Activated naive CD4-positive, alpha-beta T cell treated with anti-CD3 and anti-CD28 coated beads for 36 hours (primary cell): ENCODE data around the gene GRIP1. TPM values are rescaled to one million over a fixed set of nuclear protein-coding genes. Genes with fewer than 3 reads are reported as not detected.

Experiments used
- CTCF ChIA-PET: fragments of 350-600 bp; sonication (Branson Sonifier 250); formaldehyde crosslinking; loops from one replicate; lab custom pipeline; 2021; ENCODE audit warnings: antibody characterized with exemption; lab: Charles Lee
- DNase-seq: peaks from one replicate; pipeline ENCODE4 v3.0.0-alpha.2; 2020
- H3K27ac Mint-ChIP-seq: one replicate; pipeline ENCODE4 v1.8.0; 2021; ENCODE audit warnings: mild to moderate bottlenecking, mixed read lengths
- H3K27me3 Mint-ChIP-seq: one replicate; pipeline ENCODE4 v1.8.0; 2021; ENCODE audit warnings: low read depth, mixed read lengths
- H3K36me3 Mint-ChIP-seq: one replicate; pipeline ENCODE4 v1.8.0; 2021; ENCODE audit warnings: low read depth, mixed read lengths
- H3K4me1 Mint-ChIP-seq: one replicate; pipeline ENCODE4 v1.8.0; 2021; ENCODE audit warnings: low read depth, mixed read lengths
- H3K4me3 Mint-ChIP-seq: one replicate; pipeline ENCODE4 v1.8.0; 2021; ENCODE audit warnings: mild to moderate bottlenecking, moderate library complexity, mixed read lengths
- H3K9me3 Mint-ChIP-seq: one replicate; pipeline ENCODE4 v1.8.0; 2021; ENCODE audit warnings: mixed read lengths
- intact Hi-C: fragments of 100-400 bp; cut with micrococcal nuclease; formaldehyde crosslinking; loops from one replicate; pipeline ENCODE4 v1.15.1; 2023
- total RNA-seq, 2 experiments: library from RNA; stranded (reverse); gene quantifications; one replicate each; pipeline ENCODE4 v1.2.3, GENCODE V29; 2021

Gene GRIP1
- total RNA-seq, 2 experiments from 2014 or later, result 1.2 to 2.2 TPM

DNA sequence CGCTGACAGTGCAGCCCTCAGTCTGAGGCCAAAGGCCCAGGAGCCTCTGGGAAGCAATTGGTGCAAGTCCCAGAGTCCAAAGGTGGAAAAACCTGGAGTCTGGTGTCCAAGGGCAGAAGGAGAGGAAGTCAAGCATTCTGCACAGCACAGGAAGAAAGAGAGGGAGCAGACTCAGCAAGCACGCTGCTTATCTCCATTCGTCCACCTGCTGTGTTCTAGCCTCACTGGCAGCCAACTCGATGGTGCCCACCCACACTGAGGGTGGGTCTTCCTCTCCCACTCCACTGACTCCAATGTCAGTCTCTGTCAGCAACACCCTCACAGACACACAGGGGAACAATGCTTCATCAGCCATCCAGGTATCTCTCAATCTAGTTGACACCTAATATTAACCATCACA lies 337.8 kb downstream of the GRIP1 start:
- intact Hi-C loops, result no loop called here
- Mint-ChIP-seq H3K36me3 (peaks cover 77% of the 10 kb centered on the region), H3K9me3 (peaks cover 25% of the 10 kb centered on the region), H3K27ac (no peak overlapping the region), H3K4me3 (no peak overlapping the region), H3K4me1 (peaks cover 22% of the 10 kb centered on the region), H3K27me3 (no peaks in the 10 kb centered on the region)
- DNase-seq, result no peak
- CTCF ChIA-PET, result no interaction called here

DNA sequence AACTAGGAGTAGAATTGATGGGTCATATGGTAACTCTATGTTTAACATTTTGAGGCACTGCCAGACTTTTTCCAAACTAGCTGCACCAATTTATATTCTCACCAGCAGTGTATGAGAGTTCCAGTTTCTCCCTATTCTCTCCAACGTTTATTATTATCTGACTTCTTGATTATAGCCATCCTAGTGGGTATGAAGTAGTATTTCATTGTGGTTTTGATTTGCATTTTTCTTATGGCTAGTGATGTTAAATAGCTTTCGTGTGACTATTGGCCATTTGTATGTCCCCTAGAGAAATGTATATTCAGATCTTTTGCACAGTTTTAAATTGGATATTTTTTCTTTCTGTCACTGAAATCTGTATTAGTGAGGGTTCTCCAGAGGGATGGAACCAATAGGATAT lies 338.7 kb downstream of the GRIP1 start:
- no peak overlapping the region for H3K27ac Mint-ChIP-seq
- intact Hi-C loops, result no loop called here
- peaks cover 18% of the 10 kb centered on the region for H3K4me1 Mint-ChIP-seq
- no peaks in the 10 kb centered on the region for H3K27me3 Mint-ChIP-seq
- peaks cover 68% of the 10 kb centered on the region for H3K36me3 Mint-ChIP-seq
- H3K4me3 Mint-ChIP-seq, result no peak overlapping the region
- peaks cover 25% of the 10 kb centered on the region for H3K9me3 Mint-ChIP-seq
- CTCF ChIA-PET, result no interaction called here
- no peak for DNase-seq

DNA sequence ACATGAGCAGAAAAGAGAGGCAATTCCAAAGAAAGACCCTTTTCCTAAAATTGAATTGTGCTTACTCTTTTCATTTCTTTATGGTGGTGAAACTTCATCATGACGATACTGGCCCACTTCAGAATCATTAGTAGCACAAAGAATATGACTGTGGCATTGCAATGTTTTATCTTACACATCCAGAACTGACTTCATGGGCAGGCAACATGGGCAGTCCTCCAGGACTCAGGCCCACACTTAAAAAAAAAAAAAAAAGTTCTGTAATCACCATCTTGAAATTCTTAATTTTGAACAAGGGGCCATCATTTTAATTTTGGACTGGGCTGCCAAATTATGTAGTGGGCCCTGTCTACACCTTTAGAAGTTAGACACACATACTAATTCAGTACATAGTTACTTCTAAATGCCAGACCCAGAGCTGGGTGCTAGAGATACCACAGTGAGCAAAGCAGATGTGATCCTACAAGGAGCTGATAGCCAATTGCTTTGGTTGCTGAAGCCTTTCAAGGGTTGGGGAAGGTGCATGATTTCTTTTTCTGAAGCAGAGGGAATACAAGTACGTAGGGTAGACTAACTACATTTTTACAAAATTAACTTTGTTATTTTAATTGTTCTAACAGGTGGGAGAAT lies 341.4 kb downstream of the GRIP1 start:
- CTCF ChIA-PET, result interaction anchor here (0.7 kb wide), 1 partner anchor 409 kb away, joined by 3 read pairs; no protein-coding TSS in a partner anchor
- Mint-ChIP-seq H3K9me3 (peaks cover 25% of the 10 kb centered on the region), H3K4me3 (no peak overlapping the region), H3K36me3 (peaks cover 57% of the 10 kb centered on the region), H3K4me1 (peaks cover 2% of the 10 kb centered on the region), H3K27ac (no peak overlapping the region), H3K27me3 (no peaks in the 10 kb centered on the region)
- DNase-seq, result no peak
- intact Hi-C loops, result no loop called here

DNA sequence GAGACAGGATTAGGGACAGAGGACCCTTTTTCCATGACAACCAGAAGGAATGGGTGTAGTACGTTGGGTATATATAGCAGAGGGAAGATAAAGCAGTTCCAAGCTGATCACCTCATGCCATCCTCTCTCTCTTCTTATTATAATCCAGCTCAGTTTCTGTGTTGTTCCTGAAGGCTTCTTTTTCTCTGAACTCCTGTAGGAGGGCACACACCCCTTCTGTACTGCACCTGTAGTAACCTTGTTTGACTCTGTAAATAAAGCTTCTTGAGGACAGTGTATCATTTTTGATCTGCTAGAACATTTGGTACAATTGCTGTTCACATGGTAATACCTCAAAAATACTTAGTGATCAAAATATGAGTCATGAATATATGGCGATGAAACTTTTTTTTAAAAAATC lies 343.1 kb downstream of the GRIP1 start:
- peaks cover 16% of the 10 kb centered on the region for H3K4me1 Mint-ChIP-seq
- H3K27me3 Mint-ChIP-seq, result no peaks in the 10 kb centered on the region
- peaks cover 12% of the 10 kb centered on the region for H3K9me3 Mint-ChIP-seq
- no peak overlapping the region for H3K27ac Mint-ChIP-seq
- no peak overlapping the region for H3K4me3 Mint-ChIP-seq
- no peak for DNase-seq
- peaks cover 57% of the 10 kb centered on the region for H3K36me3 Mint-ChIP-seq
- CTCF ChIA-PET, result no interaction called here
- intact Hi-C loops, result no loop called here

DNA sequence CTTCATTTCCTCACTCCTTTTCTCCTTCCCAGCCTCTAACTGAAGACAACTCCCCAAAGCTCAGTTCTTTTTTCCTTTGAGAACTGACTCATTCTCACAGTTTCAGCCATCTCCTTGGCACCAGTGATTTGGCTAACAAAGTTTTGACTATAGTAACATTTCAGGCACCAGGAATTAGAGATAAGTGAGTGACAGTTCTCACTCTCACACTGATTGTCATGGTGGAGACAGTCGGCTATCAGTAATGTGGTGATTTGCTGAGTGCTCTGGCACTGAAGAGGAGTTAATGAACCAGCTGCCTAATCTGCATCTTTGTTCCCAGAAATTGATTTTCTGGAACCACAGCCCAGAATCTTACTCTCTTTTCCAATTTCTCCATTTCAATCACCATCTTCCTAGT lies 347.1 kb downstream of the GRIP1 start:
- Mint-ChIP-seq H3K27me3 (no peaks in the 10 kb centered on the region), H3K27ac (no peak overlapping the region), H3K9me3 (no peaks in the 10 kb centered on the region), H3K36me3 (peaks cover 46% of the 10 kb centered on the region), H3K4me1 (peaks cover 27% of the 10 kb centered on the region), H3K4me3 (no peak overlapping the region)
- intact Hi-C loops, result no loop called here
- no peak for DNase-seq
- CTCF ChIA-PET, result no interaction called here

DNA sequence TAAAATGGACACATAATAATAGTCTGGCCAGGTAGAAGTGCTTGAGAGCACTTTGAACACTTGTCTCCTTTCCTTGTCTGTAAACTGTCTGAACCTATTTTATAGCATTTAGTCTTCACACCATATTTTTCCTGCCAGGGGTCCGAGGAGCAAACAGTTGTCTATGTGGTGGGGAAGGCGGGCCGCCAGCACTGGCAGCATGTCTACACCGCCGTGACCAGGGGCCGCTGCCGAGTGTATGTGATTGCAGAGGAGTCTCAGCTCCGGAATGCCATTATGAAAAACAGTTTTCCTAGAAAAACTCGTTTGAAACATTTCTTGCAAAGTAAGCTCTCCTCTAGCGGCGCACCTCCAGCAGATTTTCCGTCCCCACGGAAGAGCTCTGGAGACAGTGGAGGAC lies 347.9 kb downstream of the GRIP1 start:
- H3K4me3 Mint-ChIP-seq, result no peak overlapping the region

DNA sequence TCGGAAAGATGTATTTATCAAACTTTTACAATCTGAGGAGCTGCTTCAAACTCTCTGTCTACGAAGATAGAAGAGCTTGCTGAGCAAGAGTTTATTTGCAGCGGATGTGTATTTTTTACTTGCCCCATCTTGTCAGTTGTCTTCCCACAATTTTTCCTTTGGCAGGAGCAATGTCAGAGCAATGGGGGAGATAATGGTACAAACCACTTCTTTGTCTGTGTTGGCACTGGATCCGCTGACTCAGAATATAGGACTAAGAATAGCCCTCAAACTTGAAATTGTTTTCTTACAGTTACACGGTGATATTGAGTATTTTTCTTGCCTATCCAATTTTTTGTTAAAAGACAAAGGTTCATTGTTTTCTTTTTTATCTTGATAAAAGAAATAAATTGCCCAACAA lies 348.9 kb downstream of the GRIP1 start:
- intact Hi-C loops, result no loop called here
- H3K9me3 Mint-ChIP-seq, result no peaks in the 10 kb centered on the region
- peaks cover 29% of the 10 kb centered on the region for H3K4me1 Mint-ChIP-seq
- no peak overlapping the region for H3K4me3 Mint-ChIP-seq
- H3K36me3 Mint-ChIP-seq, result peaks cover 57% of the 10 kb centered on the region
- no peak for DNase-seq
- H3K27me3 Mint-ChIP-seq, result no peaks in the 10 kb centered on the region
- CTCF ChIA-PET, result no interaction called here
- no peak overlapping the region for H3K27ac Mint-ChIP-seq

More for the DNA sequence above, 347.9 kb downstream of the GRIP1 start:
- Mint-ChIP-seq H3K4me1 (peaks cover 28% of the 10 kb centered on the region), H3K9me3 (no peaks in the 10 kb centered on the region), H3K27me3 (no peaks in the 10 kb centered on the region), H3K36me3 (peaks cover 51% of the 10 kb centered on the region), H3K27ac (no peak overlapping the region)
- intact Hi-C loops, result no loop called here
- DNase-seq, result no peak
- CTCF ChIA-PET, result no interaction called here

DNA sequence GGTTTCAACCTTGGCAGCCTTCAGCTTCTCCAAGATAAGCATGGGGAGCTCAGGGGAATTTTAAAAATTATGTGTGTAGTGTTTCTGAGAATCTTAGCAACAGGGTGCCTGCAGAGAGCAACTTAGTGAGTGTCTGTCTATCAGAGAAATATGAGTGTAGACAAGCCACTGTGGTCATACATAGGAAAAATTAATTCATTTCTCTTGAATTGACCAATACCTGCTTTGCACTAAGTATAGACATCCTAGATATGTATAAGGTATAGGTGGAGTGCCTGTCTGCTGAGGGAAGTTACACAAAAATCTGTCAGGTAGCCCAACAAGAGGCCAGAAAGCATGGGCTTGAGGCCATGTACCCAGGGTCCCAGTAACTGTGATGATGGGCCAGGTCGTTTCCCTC lies 355.9 kb downstream of the GRIP1 start:
- Mint-ChIP-seq H3K9me3 (no peaks in the 10 kb centered on the region), H3K36me3 (peaks cover 44% of the 10 kb centered on the region), H3K27ac (no peak overlapping the region), H3K27me3 (no peaks in the 10 kb centered on the region), H3K4me1 (peaks cover 47% of the 10 kb centered on the region), H3K4me3 (no peak overlapping the region)
- intact Hi-C loops, result no loop called here
- DNase-seq, result no peak
- CTCF ChIA-PET, result no interaction called here

DNA sequence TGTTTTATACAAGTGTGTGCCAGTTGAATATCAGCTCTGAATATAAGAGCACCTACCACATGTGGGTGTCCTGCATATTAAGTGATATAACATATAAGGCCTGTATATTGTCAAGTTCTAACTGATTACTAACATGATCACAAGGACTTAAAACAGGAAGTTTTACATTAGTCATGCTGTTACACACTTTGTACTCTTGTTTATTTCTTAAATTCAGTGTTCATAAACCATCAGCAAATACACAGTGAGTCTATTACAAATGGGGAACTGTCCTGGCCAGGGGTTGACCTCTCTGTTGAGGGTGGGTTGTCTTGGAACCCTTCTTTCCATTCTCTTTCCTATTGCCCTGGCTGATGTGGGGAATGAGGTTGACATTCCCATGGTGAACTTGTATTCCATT lies 357.4 kb downstream of the GRIP1 start:
- Mint-ChIP-seq H3K27ac (peak overlapping the region; percentile 27), H3K4me1 (peaks cover 46% of the 10 kb centered on the region), H3K36me3 (peaks cover 36% of the 10 kb centered on the region), H3K9me3 (no peaks in the 10 kb centered on the region), H3K4me3 (no peak overlapping the region), H3K27me3 (no peaks in the 10 kb centered on the region)
- intact Hi-C loops, result no loop called here
- CTCF ChIA-PET, result no interaction called here
- no peak for DNase-seq

DNA sequence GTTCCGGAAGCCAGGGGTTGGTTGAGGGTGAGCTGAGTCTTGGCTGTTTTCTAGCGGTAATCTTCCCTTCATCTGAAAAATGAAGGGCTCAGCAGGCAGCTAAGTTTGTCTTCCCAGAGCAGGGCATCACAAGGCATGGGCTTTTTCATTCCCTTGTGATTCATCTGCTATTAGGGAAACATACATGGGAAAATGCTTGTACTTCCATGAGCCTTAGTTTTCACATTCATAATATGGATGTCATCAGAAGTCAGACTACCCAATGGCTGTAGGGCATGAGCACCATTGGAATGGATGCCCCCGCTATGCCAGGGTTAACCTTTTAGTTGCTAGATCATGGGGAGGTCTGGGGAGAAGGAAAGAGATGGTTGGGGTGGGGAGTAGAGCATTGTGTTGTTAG lies 357.9 kb downstream of the GRIP1 start:
- peak overlapping the region; percentile 2 for H3K27ac Mint-ChIP-seq
- H3K27me3 Mint-ChIP-seq, result no peaks in the 10 kb centered on the region
- H3K4me3 Mint-ChIP-seq, result no peak overlapping the region
- peaks cover 35% of the 10 kb centered on the region for H3K36me3 Mint-ChIP-seq
- no peak for DNase-seq
- peaks cover 48% of the 10 kb centered on the region for H3K4me1 Mint-ChIP-seq
- intact Hi-C loops, result no loop called here
- H3K9me3 Mint-ChIP-seq, result no peaks in the 10 kb centered on the region
- CTCF ChIA-PET, result no interaction called here

DNA sequence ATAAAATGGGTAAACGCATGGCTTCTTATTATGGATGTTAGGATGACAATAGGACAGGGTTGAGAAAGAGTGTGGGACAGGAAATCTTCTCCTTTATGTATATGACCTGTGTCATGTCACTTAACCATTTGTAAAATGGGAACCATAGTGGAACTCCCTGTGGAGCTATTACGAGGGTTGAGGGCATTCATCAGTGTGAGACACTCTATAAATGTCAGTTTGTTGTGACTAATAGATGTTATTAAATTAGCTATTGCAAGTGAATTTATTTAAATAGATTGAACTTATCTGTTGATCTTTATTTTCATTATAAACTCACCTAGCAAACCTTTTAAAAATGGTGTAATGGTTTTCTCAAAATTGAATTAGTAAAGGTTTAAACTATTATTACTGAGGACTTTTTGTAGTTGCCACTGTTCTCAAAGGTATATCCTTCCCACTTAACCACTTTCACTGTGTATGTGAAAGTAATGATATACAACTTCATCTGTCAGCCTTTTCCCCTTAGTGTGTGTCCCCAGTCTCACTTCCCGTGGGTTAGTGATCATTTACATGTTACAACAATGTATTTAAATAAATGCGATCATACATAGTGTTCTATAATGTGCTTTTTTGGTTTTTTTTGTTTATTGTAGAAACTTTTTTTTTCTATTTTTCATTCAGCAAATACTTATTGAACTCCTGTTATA lies 359.5 kb downstream of the GRIP1 start:
- Mint-ChIP-seq H3K36me3 (peaks cover 27% of the 10 kb centered on the region), H3K27me3 (no peaks in the 10 kb centered on the region), H3K4me3 (no peak overlapping the region), H3K9me3 (no peaks in the 10 kb centered on the region), H3K27ac (no peak overlapping the region), H3K4me1 (peaks cover 52% of the 10 kb centered on the region)
- DNase-seq, result no peak
- CTCF ChIA-PET, result no interaction called here
- intact Hi-C loops, result loop anchor here (2.0 kb wide), 1 partner anchor 15 kb away; no protein-coding TSS in a partner anchor

DNA sequence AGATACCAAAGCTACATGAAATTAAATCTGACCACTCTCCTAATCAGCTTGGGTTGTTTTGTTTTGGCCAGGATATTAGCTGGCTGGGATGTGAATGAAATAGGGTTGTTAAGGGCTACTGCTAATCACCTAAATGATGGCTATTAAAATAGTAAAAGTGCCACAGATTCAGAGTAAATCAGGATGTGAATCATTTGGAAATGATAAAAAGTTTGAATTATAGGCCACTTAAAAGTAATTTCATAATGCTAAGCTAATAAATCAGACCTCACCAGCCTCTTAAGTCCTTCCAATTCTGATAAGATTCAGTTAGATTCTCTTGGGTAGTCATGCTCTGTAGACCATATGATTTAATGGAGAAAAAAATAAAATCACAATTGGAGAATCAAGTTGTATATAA lies 364.6 kb downstream of the GRIP1 start:
- DNase-seq, result no peak
- H3K36me3 Mint-ChIP-seq, result peaks cover 40% of the 10 kb centered on the region
- intact Hi-C loops, result no loop called here
- no peaks in the 10 kb centered on the region for H3K27me3 Mint-ChIP-seq
- peaks cover 73% of the 10 kb centered on the region for H3K4me1 Mint-ChIP-seq
- CTCF ChIA-PET, result no interaction called here
- no peak overlapping the region for H3K4me3 Mint-ChIP-seq
- H3K9me3 Mint-ChIP-seq, result peaks cover 3% of the 10 kb centered on the region
- no peak overlapping the region for H3K27ac Mint-ChIP-seq

DNA sequence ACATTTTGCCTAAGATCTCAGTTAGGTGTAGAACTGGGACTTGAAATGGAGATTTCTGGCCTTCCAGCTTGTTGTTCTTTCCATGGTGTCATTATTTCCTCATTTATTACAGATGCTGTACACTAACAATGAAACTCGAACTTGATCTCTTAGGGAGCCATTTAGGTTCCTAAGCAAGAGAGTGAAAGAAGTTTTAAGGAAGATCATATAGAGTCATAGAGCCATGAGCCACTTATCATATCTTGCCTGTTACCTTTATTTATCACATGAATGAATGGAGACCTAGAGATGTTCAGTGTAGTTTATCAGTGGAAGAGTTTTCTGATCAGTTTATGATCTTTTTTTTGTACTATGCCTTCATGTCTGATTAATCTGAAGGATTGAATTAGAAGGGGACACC lies 366.7 kb downstream of the GRIP1 start:
- no peak for DNase-seq
- intact Hi-C loops, result loop anchor here (1.0 kb wide), 1 partner anchor 9 kb away; no protein-coding TSS in a partner anchor
- Mint-ChIP-seq H3K36me3 (peaks cover 48% of the 10 kb centered on the region), H3K4me1 (peaks cover 70% of the 10 kb centered on the region), H3K27me3 (no peaks in the 10 kb centered on the region), H3K4me3 (peak overlapping the region; percentile 19), H3K27ac (peak overlapping the region; percentile 50), H3K9me3 (peaks cover 3% of the 10 kb centered on the region)
- CTCF ChIA-PET, result interaction anchor here (0.7 kb wide), 1 partner anchor 110 kb away, joined by 3 read pairs; no protein-coding TSS in a partner anchor
